Upper lobe of left lung (tissue), 6 donors: ENCODE results near the gene SLC66A2. TPM values are rescaled to one million over a fixed set of nuclear protein-coding genes. Genes with fewer than 3 reads are reported as not detected.
A peak's percentile ranks its signal among the peaks of the same experiment; 100 is the strongest.

Experiments used
- ATAC-seq, 2 donors: fragments of 200-7000 bp; cut with Tn5 transposase; one replicate each; pipeline ENCODE4 v1.9.1; 2022; ENCODE audit warnings: mild to moderate bottlenecking in 2 of 2, moderate library complexity in 2 of 2; ENCODE audit not compliant: low FRiP score in 2 of 2
- DNase-seq, 2 donors: peaks; one replicate each; pipeline ENCODE4 v3.0.0-alpha.2; 2019 to 2020
- H3K27ac ChIP-seq, 4 donors: fragments of 200-600 bp; sonication (generic); one replicate each; pipeline ENCODE4 v1.5.1; 2016 to 2019
- H3K27me3 ChIP-seq, 4 donors: fragments of 200-600 bp; sonication (generic); one replicate each; pipeline ENCODE4 v1.5.1; 2017 to 2019
- H3K36me3 ChIP-seq, 4 donors: fragments of 200-600 bp; sonication (generic); one replicate each; pipeline ENCODE4 v1.5.1; 2016 to 2019
- H3K4me1 ChIP-seq, 4 donors: fragments of 200-600 bp; sonication (generic); one replicate each; pipeline ENCODE4 v1.5.1; 2018 to 2019
- H3K4me3 ChIP-seq, 4 donors: fragments of 200-600 bp; sonication (generic); one replicate each; pipeline ENCODE4 v1.5.1; 2017 to 2019; ENCODE audit warnings: mild to moderate bottlenecking in 2 of 4, moderate library complexity in 1 of 4
- H3K9me3 ChIP-seq, 4 donors: fragments of 200-600 bp; sonication (generic); one replicate each; pipeline ENCODE4 v1.5.1; 2018 to 2019
- CTCF ChIP-seq, 6 experiments: fragments of 450-650 bp in 4 of 6; fragments of 200-600 bp in 2 of 6; sonication (generic) in 2 of 6; IDR thresholded peaks; one replicate each; pipeline ENCODE4 v1.5.1; 2016 to 2019; ENCODE audit warnings: antibody characterized with exemption in 6 of 6
- EP300 ChIP-seq, 4 donors: sonication (generic); formaldehyde crosslinking; IDR thresholded peaks; one replicate each; pipeline ENCODE4 v1.5.1; 2017; ENCODE audit warnings: antibody characterized with exemption in 4 of 4, control low read depth in 2 of 4
- POLR2A ChIP-seq, 4 donors: fragments of 450-650 bp; IDR thresholded peaks; one replicate each; pipeline ENCODE4 v1.5.1; 2016 to 2017; ENCODE audit warnings: antibody characterized with exemption in 4 of 4, mild to moderate bottlenecking in 2 of 4
- POLR2AphosphoS5 ChIP-seq, 2 donors: sonication (generic); formaldehyde crosslinking; IDR thresholded peaks; one replicate each; pipeline ENCODE4 v1.5.1; 2017; ENCODE audit warnings: antibody characterized with exemption in 2 of 2
- WGBS, 2 donors: methylation state at CpG; one replicate each; pipeline ENCODE4 v1.1.5; 2017 to 2018; 5-methylcytosine and 5-hydroxymethylcytosine counted together
- total RNA-seq, 6 donors: library from RNA; depleted of rRNA in 4 of 6; stranded (reverse); fragments of >200 nt in 4 of 6; gene quantifications; one replicate each; pipeline versions ENCODE4 v1.1.0 to v1.2.1, GENCODE V29; 2016 to 2021
- donor health status: DM: no; HTN: no; CAD: no; lungs with moderate emphysema.
- donor health status: DM: no; HTN: yes; CAD: no; lungs with severe emphysema.

Gene SLC66A2
- total RNA-seq, 6 donors from 2014 or later, result 37.6 to 90.7 (median 66.5) TPM

GRCh38 chr18:79856119-79857007 lies 95.1 kb downstream of the SLC66A2 start:
- peak overlapping the region in 1 of 4 donors; percentile 11 for H3K4me3 ChIP-seq
- WGBS, 2 donors, result 28 to 65% methylated on average over 9 to 26 of the region's 26 CpGs
- no peak for TF ChIP-seq EP300 (IDR thresholded peaks at IDR 0.05)
- H3K27me3 ChIP-seq, result no peaks in the 10 kb centered on the region
- H3K4me1 ChIP-seq, result peaks cover 0 to 7% (median 3%) of the 10 kb centered on the region in 4 donors
- DNase-seq (peak; percentile 38 to 51), ATAC-seq (peak in 1 of 2 donors; percentile 20)
- H3K9me3 ChIP-seq, result peaks cover 0 to under 1% (median 0%) of the 10 kb centered on the region in 4 donors
- no peak overlapping the region for H3K27ac ChIP-seq
- no peaks in the 10 kb centered on the region for H3K36me3 ChIP-seq

- Histone ChIP-seq H3K4me1 (peaks cover 0 to 7% (median 3%) of the 10 kb centered on the region in 4 donors), H3K36me3 (no peaks in the 10 kb centered on the region), H3K27me3 (no peaks in the 10 kb centered on the region), H3K4me3 (no peak overlapping the region), H3K27ac (no peak overlapping the region), H3K9me3 (no peaks in the 10 kb centered on the region)
- TF ChIP-seq CTCF (IDR thresholded peaks at IDR 0.05), result no peak
- no peak for TF ChIP-seq EP300 (IDR thresholded peaks at IDR 0.05)
- TF ChIP-seq POLR2AphosphoS5 (IDR thresholded peaks at IDR 0.05), result no peak
- TF ChIP-seq POLR2A (IDR thresholded peaks at IDR 0.05), result no peak
- WGBS, 2 donors, result 68 to 72% methylated on average over 17 of the region's 17 CpGs
- DNase-seq (no peak), ATAC-seq (no peak)
Measured at GRCh38 chr18:79855147-79855933, 96.1 kb downstream of the SLC66A2 start.

- no peak for TF ChIP-seq CTCF (IDR thresholded peaks at IDR 0.05)
- TF ChIP-seq POLR2A (IDR thresholded peaks at IDR 0.05), result no peak
- no peak for TF ChIP-seq POLR2AphosphoS5 (IDR thresholded peaks at IDR 0.05)
- no peak for TF ChIP-seq EP300 (IDR thresholded peaks at IDR 0.05)
- H3K27me3 ChIP-seq, result no peaks in the 10 kb centered on the region
- H3K4me3 ChIP-seq, result no peak overlapping the region
- no peaks in the 10 kb centered on the region for H3K36me3 ChIP-seq
- ATAC-seq (peak; percentile 8 to 38), DNase-seq (peak in 1 of 2 donors; percentile 47)
- H3K9me3 ChIP-seq, result no peaks in the 10 kb centered on the region
- H3K27ac ChIP-seq, result no peak overlapping the region
- peaks cover 0 to 7% (median 3%) of the 10 kb centered on the region in 4 donors for H3K4me1 ChIP-seq
- 84 to 87% methylated on average over 5 to 15 of the region's 15 CpGs for WGBS, 2 donors
Measured at GRCh38 chr18:79853993-79854364, 97.5 kb downstream of the SLC66A2 start.

- 64 to 75% methylated on average over 13 to 25 of the region's 26 CpGs for WGBS, 2 donors
- no peak for TF ChIP-seq EP300 (IDR thresholded peaks at IDR 0.05)
- no peak for TF ChIP-seq POLR2A (IDR thresholded peaks at IDR 0.05)
- no peak for TF ChIP-seq CTCF (IDR thresholded peaks at IDR 0.05)
- H3K27me3 ChIP-seq, result no peaks in the 10 kb centered on the region
- no peaks in the 10 kb centered on the region for H3K36me3 ChIP-seq
- no peaks in the 10 kb centered on the region for H3K9me3 ChIP-seq
- ATAC-seq, result no peak
- H3K4me3 ChIP-seq, result no peak overlapping the region
- peak in 1 of 2 donors; percentile 83 for DNase-seq
- H3K4me1 ChIP-seq, result peaks cover 0 to 7% (median 3%) of the 10 kb centered on the region in 4 donors
- no peak overlapping the region for H3K27ac ChIP-seq
Measured at GRCh38 chr18:79853303-79853992, 98.0 kb downstream of the SLC66A2 start.
